ENCODE results near the gene ITGBL1.

The ITGBL1 gene

GRCh38 chr13:101628900-101629299 is 176.4 kb downstream of the ITGBL1 start:
- no peak overlapping the region for H3K4me3 ChIP-seq (ENCODE audit: low read length)
- no peak for TF ChIP-seq ZNF274 (IDR thresholded peaks at IDR 0.05; ENCODE audit: low read depth, low read length)

- TF ChIP-seq ZNF274 (IDR thresholded peaks at IDR 0.05; ENCODE audit: low read depth, low read length), result no peak
Measured at GRCh38 chr13:101631395-101631794, 178.9 kb downstream of the ITGBL1 start.

GRCh38 chr13:101634142-101634541 is 181.7 kb downstream of the ITGBL1 start:
- no peak overlapping the region for H3K4me3 ChIP-seq (ENCODE audit: low read length)
- no peak for TF ChIP-seq ZNF274 (IDR thresholded peaks at IDR 0.05; ENCODE audit: low read depth, low read length)

More at GRCh38 chr13:101631395-101631794, 178.9 kb downstream of the ITGBL1 start:
- no peak overlapping the region for H3K4me3 ChIP-seq (ENCODE audit: low read length)

GRCh38 chr13:101639711-101640110 is 187.2 kb downstream of the ITGBL1 start:
- no peak overlapping the region for H3K4me3 ChIP-seq (ENCODE audit: low read length)
- TF ChIP-seq ZNF274 (IDR thresholded peaks at IDR 0.05; ENCODE audit: low read depth, low read length), result no peak

DNA sequence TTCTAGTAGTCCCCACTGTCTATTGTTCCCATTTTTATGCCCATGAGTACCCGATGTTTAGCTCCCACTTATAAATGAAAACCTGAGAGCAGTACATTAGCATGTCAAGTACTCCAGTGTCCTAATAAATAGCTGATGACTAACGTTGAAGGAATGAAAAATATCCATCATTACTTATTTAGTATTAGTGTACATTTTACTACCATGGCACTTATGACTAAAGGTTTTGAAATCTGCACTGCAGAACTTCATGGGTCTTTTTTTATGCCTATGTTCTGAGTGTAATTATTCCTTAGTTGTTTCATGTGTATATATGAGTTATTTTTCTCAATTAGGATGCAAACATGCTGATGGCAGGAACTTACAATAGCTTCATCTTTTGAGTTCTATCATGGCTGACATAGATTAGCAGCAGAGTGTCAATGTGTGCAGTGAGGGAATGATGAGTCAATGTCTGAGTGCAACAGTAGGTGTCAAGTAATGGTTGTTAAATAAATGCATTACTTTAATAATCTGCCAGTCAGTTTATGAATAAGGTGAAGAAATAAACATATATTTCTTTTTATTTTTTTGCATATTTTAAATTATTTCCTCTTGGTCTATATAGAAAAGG is 188.4 kb downstream of the ITGBL1 start:
- no peak overlapping the region for H3K4me3 ChIP-seq (ENCODE audit: low read length)
- TF ChIP-seq ZNF274 (IDR thresholded peaks at IDR 0.05; ENCODE audit: low read depth, low read length), result no peak

DNA sequence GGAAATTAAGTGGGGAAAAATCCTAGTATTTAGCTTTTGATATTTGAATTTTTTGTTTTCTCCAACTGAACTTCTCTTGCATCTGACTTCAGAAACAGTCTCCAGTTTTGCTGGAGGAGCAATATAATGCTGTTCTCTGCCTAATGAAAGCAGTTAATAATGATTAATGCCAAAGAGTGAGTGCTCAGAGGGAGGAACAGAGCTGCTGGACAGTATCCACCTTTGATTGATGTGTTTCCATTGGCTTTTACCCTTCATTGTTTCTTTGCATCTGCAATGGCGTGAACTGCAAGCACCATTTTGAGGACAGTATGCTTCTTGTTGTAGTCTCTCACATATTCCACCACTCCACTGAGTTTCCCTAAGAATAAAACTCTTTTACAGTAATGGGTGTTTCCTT is 193.4 kb downstream of the ITGBL1 start:
- no peak for TF ChIP-seq ZNF274 (IDR thresholded peaks at IDR 0.05; ENCODE audit: low read depth, low read length)
- H3K4me3 ChIP-seq (ENCODE audit: low read length), result no peak overlapping the region

DNA sequence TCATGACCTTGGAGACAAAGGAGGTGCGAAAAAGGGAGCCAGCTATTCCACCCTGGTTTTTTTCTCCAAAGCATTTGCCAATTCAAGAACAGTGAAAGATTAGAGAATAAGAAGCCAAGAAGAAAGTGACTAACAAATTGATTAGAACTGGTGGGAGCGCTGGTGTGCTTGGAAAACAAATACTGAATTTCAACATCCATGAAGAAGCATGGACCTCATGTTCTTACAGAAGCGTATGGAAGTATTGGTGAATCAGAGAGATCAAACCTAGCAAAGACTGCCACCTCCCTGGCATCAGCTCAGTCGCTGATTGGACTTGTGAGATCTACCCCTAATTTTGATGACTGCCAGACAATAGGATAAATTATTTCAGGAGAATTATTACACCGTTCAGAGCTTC is 195.3 kb downstream of the ITGBL1 start:
- no peak overlapping the region for H3K4me3 ChIP-seq (ENCODE audit: low read length)
- no peak for TF ChIP-seq ZNF274 (IDR thresholded peaks at IDR 0.05; ENCODE audit: low read depth, low read length)

- no peak for TF ChIP-seq ZNF274 (IDR thresholded peaks at IDR 0.05; ENCODE audit: low read depth, low read length)
- H3K4me3 ChIP-seq (ENCODE audit: low read length), result no peak overlapping the region
Measured at GRCh38 chr13:101648766-101649487, 196.5 kb downstream of the ITGBL1 start.

DNA sequence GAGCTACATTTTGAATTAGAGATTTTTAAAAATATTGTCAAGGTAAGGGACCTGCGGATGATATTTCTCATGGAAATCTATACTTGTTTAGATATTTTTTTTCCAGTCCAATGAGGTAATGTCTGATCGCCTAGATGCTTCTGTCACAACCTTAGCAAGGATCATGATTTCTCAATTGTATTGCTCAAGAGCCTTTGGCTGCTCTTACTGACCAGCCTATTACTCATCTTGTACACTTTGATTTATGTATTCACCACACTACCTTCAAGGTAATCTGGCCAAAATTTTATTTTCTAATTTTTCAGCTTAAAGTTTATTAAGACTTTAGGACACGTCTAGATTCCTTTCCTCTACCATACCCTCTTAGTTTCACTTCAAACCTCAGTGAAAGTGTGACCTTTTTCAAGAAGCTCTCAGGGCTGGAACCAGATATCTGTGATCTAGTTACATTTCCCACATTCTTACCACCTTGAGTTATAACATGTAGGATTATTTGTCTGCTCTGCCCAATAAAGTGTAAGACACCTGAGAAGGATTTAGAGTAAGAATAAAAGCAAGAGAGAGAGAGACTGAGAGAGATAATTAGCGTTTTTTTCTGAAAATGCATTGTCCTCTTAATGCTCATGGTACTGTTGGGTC is 197.1 kb downstream of the ITGBL1 start:
- TF ChIP-seq ZNF274 (IDR thresholded peaks at IDR 0.05; ENCODE audit: low read depth, low read length), result no peak
- H3K4me3 ChIP-seq (ENCODE audit: low read length), result no peak overlapping the region

GRCh38 chr13:101654883-101655282 is 202.4 kb downstream of the ITGBL1 start:
- TF ChIP-seq ZNF274 (IDR thresholded peaks at IDR 0.05; ENCODE audit: low read depth, low read length), result no peak
- H3K4me3 ChIP-seq (ENCODE audit: low read length), result no peak overlapping the region

DNA sequence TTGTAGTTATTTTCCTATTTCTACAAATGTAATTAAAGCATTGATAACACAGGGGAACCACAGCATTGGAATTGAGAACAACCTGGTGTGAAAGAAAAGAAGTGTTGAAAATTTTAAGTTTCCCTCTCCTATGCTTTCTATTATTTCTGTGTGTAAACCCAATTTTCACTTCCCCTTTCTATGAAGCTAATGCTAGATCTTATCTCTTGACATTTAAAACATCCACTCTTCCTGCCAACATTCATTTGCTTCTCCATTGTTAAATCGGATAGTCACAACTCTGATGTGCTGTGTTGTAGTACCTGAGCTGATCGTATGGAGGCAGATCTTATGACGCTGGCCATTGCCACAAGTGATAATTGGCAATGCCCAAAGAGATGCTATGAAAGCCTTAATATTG is 203.0 kb downstream of the ITGBL1 start:
- no peak overlapping the region for H3K4me3 ChIP-seq (ENCODE audit: low read length)
- TF ChIP-seq ZNF274 (IDR thresholded peaks at IDR 0.05; ENCODE audit: low read depth, low read length), result no peak

DNA sequence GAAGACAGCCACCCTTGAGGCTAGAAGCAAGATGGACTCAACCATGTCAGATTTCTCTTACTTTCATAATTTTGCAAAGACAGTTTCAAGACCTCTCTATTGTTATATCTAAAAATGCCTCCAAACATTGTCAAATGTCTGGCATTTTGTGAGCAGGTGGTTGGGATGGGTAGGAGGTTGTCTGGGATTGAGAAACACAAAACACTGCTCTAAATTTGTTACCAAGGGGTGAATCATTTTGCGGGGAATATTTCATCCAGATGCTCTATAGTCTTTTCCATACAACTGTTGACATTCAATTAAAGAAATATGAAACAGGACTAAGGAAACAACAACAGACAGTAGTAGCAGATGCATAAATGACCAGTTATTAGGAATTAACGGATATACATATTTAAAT is 208.2 kb downstream of the ITGBL1 start:
- TF ChIP-seq ZNF274 (IDR thresholded peaks at IDR 0.05; ENCODE audit: low read depth, low read length), result no peak
- no peak overlapping the region for H3K4me3 ChIP-seq (ENCODE audit: low read length)

GRCh38 chr13:101661839-101662238 is 209.4 kb downstream of the ITGBL1 start:
- H3K4me3 ChIP-seq (ENCODE audit: low read length), result no peak overlapping the region
- TF ChIP-seq ZNF274 (IDR thresholded peaks at IDR 0.05; ENCODE audit: low read depth, low read length), result no peak

DNA sequence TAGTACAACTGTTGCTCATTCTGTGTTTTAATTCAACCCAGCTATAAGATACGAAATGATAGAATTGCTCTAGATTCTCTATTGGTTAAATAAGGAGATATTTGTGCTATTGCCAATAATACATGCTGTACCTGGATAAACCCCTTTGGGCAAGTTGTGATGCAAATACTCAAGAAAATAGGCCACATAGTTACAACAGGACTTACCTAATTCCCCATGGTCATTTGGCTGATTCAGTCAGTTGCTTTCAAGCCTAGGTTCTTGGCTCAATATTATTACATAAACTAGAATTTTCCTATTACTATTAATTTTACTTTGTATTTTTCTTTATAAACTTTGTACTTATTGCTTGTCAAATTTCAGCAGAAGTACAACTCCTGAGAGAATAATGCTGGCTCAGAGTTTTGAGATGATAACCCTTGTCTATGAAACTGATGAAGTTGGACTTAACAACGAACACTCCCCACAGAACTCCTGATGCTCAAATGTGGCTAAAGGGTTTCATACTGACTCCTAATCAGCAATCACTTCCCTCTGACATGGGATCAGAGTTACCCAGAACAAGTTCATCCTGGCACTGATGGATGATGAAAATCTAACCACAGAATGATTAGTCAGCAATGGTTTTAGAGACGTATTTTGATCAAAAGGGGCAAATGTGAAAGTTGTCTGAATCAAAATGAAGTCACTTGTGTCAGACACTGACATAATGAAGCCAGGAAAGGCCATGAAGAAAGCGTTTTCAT is 221.1 kb downstream of the ITGBL1 start:
- H3K4me3 ChIP-seq (ENCODE audit: low read length), result no peak overlapping the region
- no peak for TF ChIP-seq ZNF274 (IDR thresholded peaks at IDR 0.05; ENCODE audit: low read depth, low read length)

Data from GM08714 (cell line).